Naive B cell (primary cell): Measurements from ENCODE around the gene ATP4B. TPM values are rescaled to one million over a fixed set of nuclear protein-coding genes. Genes with fewer than 3 reads are reported as not detected.
"Not testable (repeated sequence)": the region's sequence is repeated elsewhere in the genome, so short reads cannot be mapped to it uniquely, and the experiment has no call there.

Source experiments
- ATAC-seq, 2 donors: fragments of 150-1000 bp; cut with Tn5 transposase; 2 replicates each; pipeline ENCODE4 v1.10.0; 2021; ENCODE audit warnings: low read depth in 2 of 2, mild to moderate bottlenecking in 2 of 2, moderate library complexity in 2 of 2
- DNase-seq: peaks from one replicate; pipeline ENCODE4 v3.0.0; 2022
- H3K27ac Mint-ChIP-seq, 6 donors: one replicate each; pipeline ENCODE4 v1.8.0; 2020 to 2022; ENCODE audit warnings: mild to moderate bottlenecking in 6 of 6, mixed read lengths in 6 of 6, moderate library complexity in 5 of 6, inconsistent platforms in 2 of 6
- H3K27me3 Mint-ChIP-seq, 3 donors: one replicate each; pipeline ENCODE4 v1.8.0; 2021 to 2022; ENCODE audit warnings: mixed read lengths in 3 of 3, mild to moderate bottlenecking in 1 of 3
- H3K36me3 Mint-ChIP-seq, 2 donors: one replicate each; pipeline ENCODE4 v1.8.0; 2020 to 2022; ENCODE audit warnings: mixed read lengths in 2 of 2, inconsistent platforms in 1 of 2, mild to moderate bottlenecking in 1 of 2
- H3K4me1 Mint-ChIP-seq, 3 donors: one replicate each; pipeline ENCODE4 v1.8.0; 2020 to 2022; ENCODE audit warnings: mixed read lengths in 3 of 3, inconsistent platforms in 1 of 3, mild to moderate bottlenecking in 1 of 3, moderate library complexity in 1 of 3
- H3K4me3 Mint-ChIP-seq, 8 donors: one replicate each; pipeline ENCODE4 v1.8.0; 2020 to 2022; ENCODE audit warnings: mild to moderate bottlenecking in 8 of 8, mixed read lengths in 8 of 8, moderate library complexity in 8 of 8, inconsistent platforms in 2 of 8
- H3K9me3 Mint-ChIP-seq, 7 donors: one replicate each; pipeline ENCODE4 v1.8.0; 2020 to 2022; ENCODE audit warnings: mixed read lengths in 7 of 7, mild to moderate bottlenecking in 5 of 7, inconsistent platforms in 2 of 7, moderate library complexity in 1 of 7
- polyA plus RNA-seq, 6 donors: library from polyadenylated mRNA; unstranded; fragments of 300-500 nt; fragmentation: Illumina TruSeq; gene quantifications; one replicate each; pipeline ENCODE4 v1.2.3, GENCODE V29; 2021; ENCODE audit warnings: low read depth in 6 of 6

ATP4B gene
- polyA plus RNA-seq, 6 donors from 2014 or later = not detected

DNA sequence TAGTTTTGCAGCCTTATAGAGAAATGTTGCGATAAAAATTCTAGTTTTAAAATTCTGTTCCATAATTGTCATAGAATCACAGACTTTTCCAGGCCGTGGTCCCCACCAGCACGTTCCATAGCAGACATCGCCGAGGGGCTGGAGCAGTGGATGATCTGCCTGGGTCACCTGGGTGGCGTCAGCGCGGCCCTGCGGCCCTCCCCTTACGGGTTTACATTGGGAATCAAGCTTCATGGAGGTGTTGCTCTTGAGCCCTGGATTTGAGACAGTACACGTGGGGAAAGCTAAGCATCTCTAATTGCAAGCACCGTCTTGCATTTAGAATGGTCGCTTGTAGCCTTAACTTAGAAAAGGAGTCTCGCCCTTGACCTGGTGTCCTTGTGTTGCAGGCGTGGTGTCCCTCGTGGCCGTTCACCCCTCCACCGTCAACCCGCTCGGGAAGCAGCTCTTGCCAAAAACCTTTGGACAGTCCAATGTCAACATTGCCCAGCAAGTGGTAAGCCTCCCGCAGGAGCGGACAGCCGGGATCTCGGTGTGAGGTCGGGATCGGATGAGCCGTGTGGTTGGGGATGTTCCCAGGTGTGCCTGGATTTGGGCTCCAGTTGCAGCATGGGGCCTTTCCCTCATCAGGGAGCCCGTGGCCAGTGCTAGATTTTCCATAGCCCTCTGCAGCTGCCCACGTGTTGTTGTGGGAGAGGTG, 35.1 kb downstream of the ATP4B start:
- no peaks in the 10 kb centered on the region for H3K4me1 Mint-ChIP-seq
- no peak for ATAC-seq
- H3K27ac Mint-ChIP-seq = no peak overlapping the region
- H3K4me3 Mint-ChIP-seq = no peak overlapping the region
- H3K9me3 Mint-ChIP-seq = no peaks in the 10 kb centered on the region
- no peak for DNase-seq
- no peaks in the 10 kb centered on the region for H3K27me3 Mint-ChIP-seq
- H3K36me3 Mint-ChIP-seq = peaks cover 0 to 6% of the 10 kb centered on the region in 2 donors

DNA sequence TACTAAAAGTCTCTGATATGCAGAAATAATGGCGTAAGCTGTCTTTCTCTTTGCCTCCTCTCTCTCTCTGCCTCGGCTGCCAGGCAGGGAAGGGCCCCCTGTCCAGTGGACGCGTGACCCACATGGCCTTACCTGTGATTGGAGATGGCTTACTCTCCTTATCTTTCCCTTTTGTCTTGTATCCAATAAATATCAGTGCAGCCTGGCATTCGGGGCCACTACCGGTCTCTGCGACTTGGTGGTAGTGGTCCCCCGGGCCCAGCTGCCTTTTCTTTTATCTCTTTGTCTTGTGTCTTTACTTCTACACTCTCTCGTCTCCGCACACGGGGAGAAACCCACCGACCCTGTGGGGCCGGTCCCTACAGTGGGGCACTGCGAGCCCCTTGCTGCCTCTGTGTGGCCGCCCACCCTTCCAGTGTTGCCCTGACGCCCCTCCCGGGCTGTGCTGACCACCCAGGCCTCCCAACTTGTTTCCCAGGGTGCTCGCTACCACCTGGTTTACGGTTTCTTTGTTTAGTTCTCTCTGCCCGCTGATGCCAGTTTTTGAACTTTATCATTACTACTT, 35.9 kb downstream of the ATP4B start:
- peak overlapping the region in 2 of 6 donors; percentile 13 to 36 for H3K27ac Mint-ChIP-seq
- not testable (repeated sequence) for H3K4me1 Mint-ChIP-seq, H3K4me3 Mint-ChIP-seq, H3K27me3 Mint-ChIP-seq, DNase-seq, ATAC-seq, H3K36me3 Mint-ChIP-seq, H3K9me3 Mint-ChIP-seq

DNA sequence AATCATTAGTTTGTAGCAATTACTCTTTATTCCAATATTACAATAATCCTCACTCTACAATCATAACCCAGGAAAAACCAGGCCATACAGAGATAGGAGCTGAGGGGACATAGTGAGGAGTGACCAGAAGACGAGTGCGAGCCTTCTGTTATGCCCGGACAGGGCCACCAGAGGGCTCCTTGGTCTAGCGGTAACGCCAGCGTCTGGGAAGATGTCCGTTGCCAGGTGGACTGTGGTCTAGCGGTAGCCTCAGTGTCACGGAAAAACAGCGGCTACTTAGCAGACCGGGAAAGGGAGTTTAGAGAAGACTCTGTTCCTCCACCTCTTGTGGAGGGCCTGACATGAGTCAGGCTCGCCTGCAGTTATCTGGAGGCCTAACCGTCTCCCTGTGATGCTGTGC, 36.5 kb downstream of the ATP4B start:
- H3K9me3 Mint-ChIP-seq, H3K4me1 Mint-ChIP-seq, H3K27ac Mint-ChIP-seq, DNase-seq, H3K36me3 Mint-ChIP-seq, H3K27me3 Mint-ChIP-seq, H3K4me3 Mint-ChIP-seq, ATAC-seq: not testable (repeated sequence)

DNA sequence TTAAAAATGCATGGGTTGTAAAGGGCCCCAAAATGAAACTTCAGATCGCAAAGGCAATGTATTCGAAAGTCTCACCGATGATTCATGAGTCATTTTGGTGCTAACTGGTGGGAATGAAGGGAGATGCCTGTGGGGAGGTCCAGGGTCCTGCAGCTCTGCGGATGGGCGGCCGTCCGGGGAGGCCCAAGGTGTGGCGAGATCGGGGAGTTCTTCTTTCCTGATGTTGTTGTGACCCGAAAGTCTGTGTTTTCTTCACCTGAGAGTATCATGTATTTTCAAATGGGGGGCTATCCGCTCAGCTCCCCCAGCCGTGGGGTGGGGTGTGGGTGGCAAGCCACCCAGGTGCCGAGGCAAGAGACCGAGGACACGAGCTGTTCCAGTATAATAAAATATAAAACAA, 37.0 kb downstream of the ATP4B start:
- peaks cover 0 to 6% of the 10 kb centered on the region in 2 donors for H3K36me3 Mint-ChIP-seq
- no peak overlapping the region for H3K27ac Mint-ChIP-seq
- DNase-seq (no peak), ATAC-seq (no peak)
- H3K4me3 Mint-ChIP-seq = no peak overlapping the region
- no peaks in the 10 kb centered on the region for H3K9me3 Mint-ChIP-seq
- peaks cover 0 to 7% (median 0%) of the 10 kb centered on the region in 3 donors for H3K4me1 Mint-ChIP-seq
- H3K27me3 Mint-ChIP-seq = no peaks in the 10 kb centered on the region

DNA sequence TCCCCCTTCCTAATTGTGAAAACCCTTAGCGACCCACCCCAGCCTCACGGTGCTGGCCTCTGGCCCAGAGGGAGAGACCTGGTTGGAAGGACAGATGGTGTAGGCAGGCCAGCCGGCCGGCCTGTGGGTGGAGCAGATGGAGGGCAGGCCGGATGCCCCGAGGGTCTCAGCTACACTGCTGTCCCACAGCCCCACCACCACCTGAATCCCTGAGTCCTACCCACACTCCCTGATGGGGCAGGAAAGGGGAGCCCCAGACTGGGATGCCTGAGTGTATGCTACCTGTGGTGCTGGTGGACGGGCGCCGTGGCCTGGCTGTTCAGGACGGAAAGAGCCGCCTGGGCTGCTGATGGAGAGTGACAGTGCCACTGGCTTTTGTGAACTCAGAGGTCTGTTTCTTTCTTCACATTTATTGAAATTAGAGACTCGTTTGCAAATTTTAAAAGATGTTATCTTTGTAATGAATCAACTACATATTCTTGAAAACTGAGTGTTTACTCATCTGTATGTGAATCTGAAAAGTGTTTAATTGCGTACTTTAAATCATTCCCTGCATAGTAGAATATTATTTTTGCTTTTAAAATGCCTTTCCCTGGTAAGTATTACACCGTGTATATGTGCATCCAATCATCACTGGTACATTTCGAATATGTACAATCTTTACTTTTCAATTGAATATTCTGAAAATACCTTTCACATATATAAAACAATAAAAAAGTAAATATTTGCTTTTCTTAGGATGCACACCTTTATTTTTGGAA, 37.8 kb downstream of the ATP4B start:
- Mint-ChIP-seq H3K9me3 (no peaks in the 10 kb centered on the region), H3K36me3 (peaks cover 0 to 6% of the 10 kb centered on the region in 2 donors), H3K27ac (no peak overlapping the region), H3K4me3 (no peak overlapping the region), H3K4me1 (peaks cover 0 to 7% (median 0%) of the 10 kb centered on the region in 3 donors), H3K27me3 (no peaks in the 10 kb centered on the region)
- ATAC-seq (no peak), DNase-seq (no peak)

DNA sequence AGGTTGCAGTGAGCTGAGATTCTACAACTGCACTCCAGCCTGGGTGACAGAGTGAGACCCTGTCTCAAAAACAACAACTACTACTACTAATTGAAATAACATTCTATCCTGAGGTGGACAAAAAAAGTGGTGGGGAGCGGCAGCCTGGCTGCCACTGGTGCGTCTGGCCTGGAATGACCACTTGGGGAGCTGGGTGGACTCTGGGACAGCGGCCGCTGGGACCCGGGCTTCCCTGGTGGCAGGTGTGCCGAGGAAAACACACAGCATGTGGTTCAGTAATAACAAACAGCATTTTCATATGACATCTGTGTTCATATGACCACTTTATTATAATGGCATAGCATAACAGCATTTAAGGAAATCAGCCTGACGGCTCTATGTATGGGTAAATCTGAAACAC, 39.5 kb downstream of the ATP4B start:
- no peaks in the 10 kb centered on the region for H3K27me3 Mint-ChIP-seq
- no peak overlapping the region for H3K4me3 Mint-ChIP-seq
- H3K9me3 Mint-ChIP-seq = no peaks in the 10 kb centered on the region
- DNase-seq = no peak
- ATAC-seq = no peak
- H3K27ac Mint-ChIP-seq = peak overlapping the region in 1 of 6 donors; percentile 15
- peaks cover 0 to 6% of the 10 kb centered on the region in 2 donors for H3K36me3 Mint-ChIP-seq
- H3K4me1 Mint-ChIP-seq = peaks cover 0 to 7% (median 0%) of the 10 kb centered on the region in 3 donors

DNA sequence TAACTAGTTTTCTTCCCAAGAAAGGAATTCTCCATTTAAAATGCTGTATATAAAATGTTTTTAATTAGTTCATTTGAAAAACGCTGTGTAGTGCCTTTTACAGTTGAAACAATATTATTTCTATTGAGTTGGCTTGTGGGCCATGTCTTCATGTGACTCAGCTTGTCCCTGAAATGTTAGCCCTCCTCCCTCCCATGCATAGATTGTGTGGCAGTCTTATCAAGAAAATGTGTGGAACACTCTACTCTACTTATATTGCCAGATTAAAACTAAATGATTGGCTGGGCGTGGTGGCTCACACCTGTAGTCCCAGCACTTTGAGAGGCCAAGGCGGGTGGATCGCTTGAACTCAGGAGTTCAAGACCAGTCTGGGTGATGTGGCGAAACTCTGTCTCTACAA, 40.0 kb downstream of the ATP4B start:
- Mint-ChIP-seq H3K36me3 (peaks cover 0 to 6% of the 10 kb centered on the region in 2 donors), H3K4me3 (no peak overlapping the region), H3K27me3 (no peaks in the 10 kb centered on the region), H3K4me1 (peaks cover 0 to 7% (median 0%) of the 10 kb centered on the region in 3 donors), H3K27ac (peak overlapping the region in 1 of 6 donors; percentile 15), H3K9me3 (no peaks in the 10 kb centered on the region)
- ATAC-seq (no peak), DNase-seq (no peak)

DNA sequence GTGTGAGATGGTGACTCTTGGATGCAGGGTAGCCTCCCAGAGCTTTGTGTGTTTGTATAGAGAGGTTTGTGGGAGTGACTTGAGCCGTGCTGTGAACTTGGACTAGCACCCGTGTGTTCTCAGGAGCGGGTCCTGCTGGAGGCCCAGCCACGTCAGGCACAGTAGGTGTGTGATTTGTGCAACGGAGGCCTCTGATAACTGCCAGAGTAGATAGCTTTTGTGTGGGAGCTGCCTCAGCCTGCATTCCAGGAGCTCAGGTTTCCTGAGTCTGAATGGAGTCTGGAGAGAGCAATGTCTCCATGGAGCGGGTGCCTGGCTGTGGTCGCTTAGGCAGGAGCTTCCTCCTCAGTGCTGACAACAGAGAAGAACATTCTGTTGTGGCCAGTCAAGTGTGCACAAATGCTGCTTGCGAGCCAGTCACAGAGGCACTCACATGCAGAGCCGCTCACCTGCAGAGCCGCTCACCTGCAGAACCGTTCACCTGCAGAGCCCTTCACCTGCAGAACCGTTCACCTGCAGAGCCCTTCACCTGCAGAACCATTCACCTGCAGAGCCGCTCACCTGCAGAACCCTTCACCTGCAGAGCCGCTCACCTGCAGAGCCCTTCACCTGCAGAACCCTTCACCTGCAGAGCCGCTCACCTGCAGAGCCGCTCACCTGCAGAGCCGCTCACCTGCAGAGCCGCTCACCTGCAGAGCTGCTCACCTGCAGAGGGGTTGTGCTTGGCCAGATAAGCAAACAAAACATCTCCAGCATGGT, 40.8 kb downstream of the ATP4B start:
- Mint-ChIP-seq H3K4me3 (no peak overlapping the region), H3K36me3 (peaks cover 1 to 5% of the 10 kb centered on the region in 2 donors), H3K27ac (peak overlapping the region in 3 of 6 donors; percentile 16 to 34 (median 24)), H3K4me1 (peaks cover 0 to 7% (median 0%) of the 10 kb centered on the region in 3 donors), H3K27me3 (no peaks in the 10 kb centered on the region), H3K9me3 (no peaks in the 10 kb centered on the region)
- ATAC-seq (no peak), DNase-seq (no peak)

DNA sequence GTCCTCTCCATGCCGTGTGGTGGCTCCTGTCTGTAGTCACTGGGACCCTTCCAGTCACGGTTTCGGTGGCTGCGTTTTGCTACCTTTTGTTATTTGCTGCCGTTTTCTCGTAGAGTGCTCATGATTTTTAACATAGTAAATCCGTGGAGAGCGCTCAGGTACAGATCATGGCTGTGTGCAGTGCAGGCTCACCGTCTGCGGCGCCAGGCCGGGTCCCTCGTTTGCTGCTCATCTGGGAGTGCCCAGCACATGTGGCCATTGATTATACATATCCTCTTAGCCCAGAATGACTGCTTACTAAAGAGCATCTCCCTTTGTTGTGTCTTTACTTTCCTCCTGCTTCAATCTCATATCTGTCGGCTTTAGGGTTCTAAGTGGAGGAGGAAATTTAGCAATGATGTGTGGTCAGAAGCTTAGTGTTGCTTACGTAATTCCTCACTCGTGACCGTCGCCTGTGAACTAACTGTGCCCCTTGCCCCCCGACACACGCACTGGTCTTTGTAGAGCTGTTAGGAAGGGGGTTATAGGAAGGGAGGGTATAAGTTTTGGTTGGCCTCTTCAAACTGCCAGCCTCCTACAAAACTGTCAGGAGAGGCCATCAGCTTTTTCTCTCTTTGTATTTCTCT, 41.6 kb downstream of the ATP4B start:
- peaks cover 0 to 7% of the 10 kb centered on the region in 2 donors for H3K36me3 Mint-ChIP-seq
- peaks cover 0 to 7% (median 0%) of the 10 kb centered on the region in 3 donors for H3K4me1 Mint-ChIP-seq
- no peaks in the 10 kb centered on the region for H3K9me3 Mint-ChIP-seq
- ATAC-seq = no peak
- H3K4me3 Mint-ChIP-seq = no peak overlapping the region
- peak overlapping the region in 1 of 6 donors; percentile 34 for H3K27ac Mint-ChIP-seq
- H3K27me3 Mint-ChIP-seq = no peaks in the 10 kb centered on the region
- no peak for DNase-seq

DNA sequence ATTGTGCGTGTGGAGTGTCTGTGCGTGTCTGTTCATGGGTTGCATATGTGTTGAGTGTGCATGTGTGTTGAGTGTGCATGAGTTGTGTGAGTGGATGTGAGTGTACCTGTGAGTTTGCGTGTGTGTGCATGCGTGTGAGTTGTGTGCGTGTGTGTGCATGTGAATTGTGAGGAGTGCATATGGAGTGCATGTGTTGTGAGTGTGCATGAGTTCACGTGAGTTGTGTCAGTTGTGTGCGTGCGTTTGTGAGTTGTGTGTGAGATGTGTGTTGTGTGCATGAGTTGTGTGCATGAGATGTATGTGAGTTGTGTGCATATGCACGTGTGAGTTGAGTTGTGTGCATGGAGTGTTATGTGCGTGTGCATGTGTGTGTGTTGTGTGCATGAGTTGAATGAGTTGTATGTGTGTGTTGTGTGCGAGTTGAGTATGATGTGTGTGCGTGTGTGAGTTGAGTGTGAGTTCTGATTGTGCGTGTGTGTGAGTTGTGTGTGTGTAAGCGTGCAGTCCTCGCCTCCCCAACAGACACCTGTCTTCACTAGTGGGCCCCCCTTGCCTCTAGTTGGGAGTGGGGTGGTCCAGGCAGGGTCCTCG, 44.1 kb downstream of the ATP4B start:
- no peak overlapping the region for H3K4me3 Mint-ChIP-seq
- DNase-seq = no peak
- H3K9me3 Mint-ChIP-seq = no peaks in the 10 kb centered on the region
- H3K4me1 Mint-ChIP-seq = peaks cover 3 to 7% (median 4%) of the 10 kb centered on the region in 3 donors
- no peak for ATAC-seq
- H3K27me3 Mint-ChIP-seq = no peaks in the 10 kb centered on the region
- peaks cover 0 to 7% of the 10 kb centered on the region in 2 donors for H3K36me3 Mint-ChIP-seq
- no peak overlapping the region for H3K27ac Mint-ChIP-seq

DNA sequence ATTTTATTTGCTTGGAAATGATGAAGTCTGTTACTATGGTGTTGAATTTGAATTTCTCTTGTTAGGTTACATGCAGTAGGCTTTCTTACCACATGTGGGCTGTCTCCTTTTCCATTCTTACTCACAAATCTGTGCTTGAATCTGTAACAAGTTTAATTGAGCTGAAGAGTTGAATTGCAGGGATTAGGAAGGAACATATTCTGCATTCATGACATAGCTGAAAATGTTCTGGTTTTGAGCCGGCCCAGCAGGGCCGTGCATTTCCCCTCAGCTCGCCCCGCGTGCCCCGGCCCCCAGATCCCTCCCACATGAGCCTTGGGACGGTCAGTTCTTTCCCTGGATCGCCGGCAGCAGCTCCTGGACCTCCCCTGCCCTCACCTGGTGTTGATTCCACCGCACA, 45.4 kb downstream of the ATP4B start:
- Mint-ChIP-seq H3K36me3 (peaks cover 0 to 7% of the 10 kb centered on the region in 2 donors), H3K4me1 (peaks cover 10 to 12% (median 11%) of the 10 kb centered on the region in 3 donors), H3K27ac (no peak overlapping the region), H3K4me3 (no peak overlapping the region), H3K27me3 (no peaks in the 10 kb centered on the region), H3K9me3 (no peaks in the 10 kb centered on the region)
- DNase-seq (no peak), ATAC-seq (no peak)

DNA sequence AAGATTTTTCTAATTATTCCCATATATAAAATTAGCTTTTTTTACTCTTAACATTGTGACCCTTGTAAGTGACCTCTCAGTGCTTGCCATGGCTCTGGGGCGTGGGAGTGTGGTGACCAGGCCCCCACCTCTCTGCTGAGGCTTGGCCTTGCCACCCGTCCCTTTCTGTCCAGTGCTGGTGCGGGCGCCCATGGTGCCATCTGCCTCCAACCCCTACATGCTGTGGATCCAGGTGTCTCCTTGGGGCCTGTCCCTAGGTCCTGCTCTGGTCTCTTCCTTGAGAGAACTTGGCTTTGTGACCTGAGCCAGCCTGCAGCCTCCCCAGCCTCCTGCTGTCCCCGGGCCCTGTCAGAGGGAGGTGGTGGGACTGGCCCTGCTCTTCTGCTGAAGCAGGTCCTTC, 46.0 kb downstream of the ATP4B start:
- ATAC-seq (no peak), DNase-seq (no peak)
- Mint-ChIP-seq H3K4me3 (no peak overlapping the region), H3K9me3 (no peaks in the 10 kb centered on the region), H3K36me3 (peaks cover 0 to 7% of the 10 kb centered on the region in 2 donors), H3K4me1 (peaks cover 11 to 13% (median 12%) of the 10 kb centered on the region in 3 donors), H3K27ac (no peak overlapping the region), H3K27me3 (no peaks in the 10 kb centered on the region)

DNA sequence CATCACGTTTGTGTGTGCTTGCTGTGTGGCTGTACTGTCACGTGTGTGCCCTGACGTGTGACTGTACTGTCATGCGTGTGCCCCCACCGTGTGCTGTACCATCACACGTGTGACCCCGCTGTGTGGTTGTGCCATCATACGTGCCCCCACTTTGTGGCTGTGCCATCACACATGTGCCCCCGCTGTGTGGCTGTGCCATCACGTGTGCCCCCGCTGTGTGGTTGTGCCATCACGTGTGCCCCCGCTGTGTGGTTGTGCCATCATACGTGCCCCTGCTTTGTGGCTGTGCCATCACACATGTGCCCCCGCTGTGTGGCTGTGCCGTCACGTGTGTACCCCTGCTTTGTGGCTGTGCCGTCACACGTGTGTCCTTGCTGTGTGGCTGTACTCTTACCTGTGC, 47.7 kb downstream of the ATP4B start:
- Mint-ChIP-seq H3K4me3 (no peak overlapping the region), H3K36me3 (peaks cover 0 to 7% of the 10 kb centered on the region in 2 donors), H3K9me3 (no peaks in the 10 kb centered on the region), H3K27ac (peak overlapping the region in 1 of 6 donors; percentile 46), H3K27me3 (no peaks in the 10 kb centered on the region), H3K4me1 (peaks cover 5 to 17% (median 14%) of the 10 kb centered on the region in 3 donors)
- no peak for DNase-seq
- ATAC-seq = no peak
